Mesenchymal stem cell (in vitro differentiated cells and primary cell): ENCODE data around the gene DCUN1D3. TPM values are rescaled to one million over a fixed set of nuclear protein-coding genes. Genes with fewer than 3 reads are reported as not detected.

Experiments used
- small RNA-seq: library from polyadenylated mRNA; stranded (forward); fragments of <200 nt; extraction: miRNeasy Mini kit (QIAGEN cat#:217004); gene quantifications from one replicate; pipeline ENCODE3, GENCODE V24; 2013; ENCODE audit warnings: low read depth

The DCUN1D3 gene

Small RNAs within 50 kb of the gene (small RNA-seq; reads per million reads assigned to genes)
- not detected for gene RF00618
